B cell (primary cell): Measurements from ENCODE around the gene TERB1. TPM values are rescaled to one million over a fixed set of nuclear protein-coding genes. Genes with fewer than 3 reads are reported as not detected.

Experiments used
- ATAC-seq: fragments of 200-7000 bp; cut with Tn5 transposase; one replicate; pipeline ENCODE4 v1.10.0; 2021; ENCODE audit warnings: low read depth, mild to moderate bottlenecking, moderate number of reproducible peaks, moderate library complexity
- CTCF ChIA-PET: fragments of 350-600 bp; sonication (Branson Sonifier 250); formaldehyde crosslinking; loops from one replicate; lab custom pipeline; 2021; ENCODE audit warnings: antibody characterized with exemption, inconsistent platforms; lab: Charles Lee
- POLR2A ChIA-PET: fragments of 350-600 bp; sonication (Branson Sonifier 250); formaldehyde crosslinking; loops from one replicate; lab custom pipeline; 2021; ENCODE audit warnings: antibody characterized with exemption; lab: Charles Lee
- DNase-seq: peaks from one replicate; pipeline ENCODE4 v3.0.0; 2013
- H2AFZ ChIP-seq: 2 replicates; pipeline ENCODE4 v1.6.1; 2012; ENCODE audit warnings: mild to moderate bottlenecking, low read depth, low read length; ENCODE audit not compliant: insufficient read depth, poor library complexity, severe bottlenecking
- H3K27ac ChIP-seq, 2 donors: 1 replicate in 1 of 2; 2 replicates in 1 of 2; pipeline ENCODE4 v1.5.1; 2012 to 2013; ENCODE audit warnings: low read length in 2 of 2, mild to moderate bottlenecking in 2 of 2, moderate library complexity in 1 of 2
- H3K27me3 ChIP-seq, 4 experiments: fragments of 200-600 bp in 1 of 4; sonication (generic) in 1 of 4; replicated peaks in 1 of 4; 1 replicate in 2 of 4; 2 replicates in 2 of 4; pipeline versions ENCODE4 v1.6.1 to v1.7.0; 2013 to 2016; ENCODE audit warnings: low read length in 3 of 4, mild to moderate bottlenecking in 2 of 4, mixed read lengths in 1 of 4, moderate library complexity in 1 of 4; ENCODE audit not compliant: insufficient read depth in 4 of 4, control insufficient read depth in 3 of 4; ENCODE audit errors: control extremely low read depth in 1 of 4
- H3K36me3 ChIP-seq, 2 experiments: replicated peaks in 1 of 2; 1 replicate in 1 of 2; 2 replicates in 1 of 2; pipeline versions ENCODE4 v1.6.1 to v1.7.1; 2013; ENCODE audit warnings: low read length in 1 of 2; ENCODE audit not compliant: insufficient read depth in 2 of 2, control insufficient read depth in 1 of 2; ENCODE audit errors: control extremely low read depth in 1 of 2, extremely low read depth in 1 of 2
- H3K4me1 ChIP-seq, 2 donors: fragments of 200-600 bp in 1 of 2; sonication (generic) in 1 of 2; 1 replicate in 1 of 2; 2 replicates in 1 of 2; pipeline versions ENCODE4 v1.5.1 to v1.6.1; 2013 to 2017; ENCODE audit warnings: low read length in 2 of 2; ENCODE audit not compliant: control insufficient read depth in 2 of 2, insufficient read depth in 2 of 2
- H3K4me2 ChIP-seq: replicated peaks from 2 replicates; pipeline ENCODE3; 2012; ENCODE audit warnings: mild to moderate bottlenecking, low read depth, low read length; ENCODE audit not compliant: poor library complexity, severe bottlenecking
- H3K4me3 ChIP-seq, 5 experiments: fragments of 200-600 bp in 1 of 5; sonication (generic) in 1 of 5; 1 replicate in 3 of 5; 2 replicates in 2 of 5; pipeline versions ENCODE4 v1.5.1 to v1.7.0; 2011 to 2016; ENCODE audit warnings: low read length in 4 of 5, mild to moderate bottlenecking in 4 of 5, low read depth in 2 of 5, control low read depth in 1 of 5, moderate library complexity in 1 of 5; ENCODE audit not compliant: insufficient read depth in 1 of 5; ENCODE audit errors: control extremely low read depth in 1 of 5, extremely low read depth in 1 of 5
- H3K79me2 ChIP-seq: fragments of 200-600 bp; sonication (generic); one replicate; pipeline ENCODE4 v1.6.0; 2016; ENCODE audit warnings: low read length; ENCODE audit not compliant: control insufficient read depth, insufficient read depth
- H3K9ac ChIP-seq: fragments of 200-600 bp; sonication (generic); 2 replicates; pipeline ENCODE4 v1.6.1; 2017; ENCODE audit warnings: mild to moderate bottlenecking, low read length, moderate library complexity
- H3K9me3 ChIP-seq, 3 donors: one replicate each; pipeline versions ENCODE4 v1.6.1 to v1.7.1; 2013; ENCODE audit warnings: low read length in 2 of 3; ENCODE audit not compliant: control insufficient read depth in 2 of 3, insufficient read depth in 1 of 3; ENCODE audit errors: control extremely low read depth in 1 of 3
- H4K20me1 ChIP-seq: 2 replicates; pipeline ENCODE4 v1.6.0; 2012; ENCODE audit warnings: mild to moderate bottlenecking, low read length; ENCODE audit not compliant: insufficient read depth, control insufficient read depth, poor library complexity, severe bottlenecking
- H3K27ac Mint-ChIP-seq: one replicate; pipeline ENCODE4 v1.8.0; 2021; ENCODE audit warnings: mixed read lengths
- H3K27me3 Mint-ChIP-seq: one replicate; pipeline ENCODE4 v1.8.0; 2021; ENCODE audit warnings: mixed read lengths
- H3K4me1 Mint-ChIP-seq: one replicate; pipeline ENCODE4 v1.8.0; 2021; ENCODE audit warnings: mixed read lengths
- H3K4me3 Mint-ChIP-seq: one replicate; pipeline ENCODE4 v1.8.0; 2021; ENCODE audit warnings: mixed read lengths
- H3K9me3 Mint-ChIP-seq: one replicate; pipeline ENCODE4 v1.8.0; 2022; ENCODE audit warnings: mixed read lengths; ENCODE audit not compliant: insufficient read depth
- CTCF ChIP-seq: fragments of 200-600 bp; IDR thresholded peaks from one replicate; pipeline ENCODE4 v1.8.0; 2022; ENCODE audit warnings: antibody characterized with exemption, mild to moderate bottlenecking
- EZH2 ChIP-seq: IDR thresholded peaks from 2 replicates; pipeline ENCODE4 v1.6.1; 2012; ENCODE audit warnings: borderline replicate concordance, low read depth, mild to moderate bottlenecking, moderate library complexity, low read length; ENCODE audit not compliant: insufficient read depth, poor library complexity, severe bottlenecking
- WGBS: methylation state at CpG from one replicate; pipeline ENCODE4 v1.1.5; 2013; ENCODE audit warnings: missing lambda C conversion rate; ENCODE audit not compliant: insufficient coverage; 5-methylcytosine and 5-hydroxymethylcytosine counted together
- intact Hi-C: fragments of 100-400 bp; cut with micrococcal nuclease; formaldehyde crosslinking; loops from one replicate; pipeline ENCODE4 v1.10.0; 2022
- polyA plus RNA-seq: library from polyadenylated mRNA; depleted of rRNA; stranded (reverse); fragments of >200 nt; gene quantifications from 2 replicates; pipeline ENCODE4 v1.2.3, GENCODE V29; 2012
- total RNA-seq, 2 donors: library from RNA; stranded (reverse); fragments of 120-200 nt in 1 of 2; gene quantifications; 1 replicate in 1 of 2; 2 replicates in 1 of 2; pipeline versions ENCODE4 v1.2.3 to v1.2.4, GENCODE V29; 2013 to 2022

TERB1 gene
- total and polyA plus RNA-seq, 2 donors (not counting 1 experiment from before 2014, with no cell fraction given) = 0.71 TPM; not detected in 1

- Histone ChIP-seq H3K4me1 (no peaks in the 10 kb centered on the region), H3K36me3 (peaks cover 17 to 43% of the 10 kb centered on the region in 2 experiments), H3K27me3 (no peaks in the 10 kb centered on the region), H4K20me1 (no peaks in the 10 kb centered on the region), H3K9me3 (no peaks in the 10 kb centered on the region), H3K4me3 (no peak overlapping the region), H3K79me2 (no peaks in the 10 kb centered on the region), H3K9ac (no peak overlapping the region), H3K4me2 (no peak overlapping the region), H2AFZ (no peak overlapping the region), H3K27ac (no peak overlapping the region)
- ChIA-PET POLR2A (no interaction called here), CTCF (no interaction called here)
- Mint-ChIP-seq H3K4me3 (no peak overlapping the region), H3K27me3 (no peaks in the 10 kb centered on the region), H3K4me1 (no peaks in the 10 kb centered on the region), H3K27ac (no peak overlapping the region), H3K9me3 (no peaks in the 10 kb centered on the region)
- no CpG with 5 or more reads among the region's 4 CpGs for WGBS
- intact Hi-C loops = no loop called here
- TF ChIP-seq EZH2 (no peak), CTCF (no peak)
- no peak for ATAC-seq
- DNase-seq = no peak
Measured at GRCh38 chr16:66809765-66810164, 8.4 kb upstream of the TERB1 start.

- Histone ChIP-seq H3K79me2 (no peaks in the 10 kb centered on the region), H4K20me1 (no peaks in the 10 kb centered on the region), H3K27ac (no peak overlapping the region), H3K4me2 (no peak overlapping the region), H3K4me1 (no peaks in the 10 kb centered on the region), H3K9me3 (peaks cover 0 to 14% (median 0%) of the 10 kb centered on the region in 3 donors), H3K36me3 (peaks cover 5 to 28% of the 10 kb centered on the region in 2 experiments), H2AFZ (no peak overlapping the region), H3K4me3 (no peak overlapping the region), H3K9ac (no peak overlapping the region), H3K27me3 (no peaks in the 10 kb centered on the region)
- Mint-ChIP-seq H3K4me3 (no peak overlapping the region), H3K27ac (no peak overlapping the region), H3K9me3 (no peaks in the 10 kb centered on the region), H3K27me3 (no peaks in the 10 kb centered on the region), H3K4me1 (no peaks in the 10 kb centered on the region)
- no peak for TF ChIP-seq EZH2
- no peak for TF ChIP-seq CTCF
- no peak for DNase-seq
- WGBS = 100% methylated on average over 2 of the region's 5 CpGs
- ATAC-seq = no peak
- ChIA-PET CTCF (no interaction called here), POLR2A (no interaction called here)
- intact Hi-C loops = no loop called here
Measured at GRCh38 chr16:66802159-66802558, 775 bp upstream of the TERB1 start.
